SK-N-SH treated with all-trans-retinoic acid at 6 μM for 48 hours (cell line): ENCODE measurements around the gene DEAF1.

Experiments used
- ATAC-seq: fragments of 200-7000 bp; cut with Tn5 transposase; 3 replicates; pipeline ENCODE4 v1.9.1; 2020; ENCODE audit warnings: mild to moderate bottlenecking, moderate library complexity
- ARNTL ChIP-seq: fragments of 450-650 bp; formaldehyde crosslinking; IDR thresholded peaks from 2 replicates; pipeline ENCODE4 v1.5.0; 2020; ENCODE audit warnings: low read depth, mild to moderate bottlenecking, moderate library complexity, borderline replicate concordance
- BACH2 ChIP-seq: fragments of 250-450 bp; sonication (Bioruptor Pico); IDR thresholded peaks from 2 replicates; pipeline ENCODE4 v1.9.0; 2021; ENCODE audit warnings: mild to moderate bottlenecking, borderline replicate concordance
- CSDC2 ChIP-seq: fragments of 250-450 bp; sonication (Bioruptor Pico); IDR thresholded peaks from 2 replicates; pipeline ENCODE4 v1.5.0; 2020; ENCODE audit warnings: mild to moderate bottlenecking, moderate library complexity
- ESRRG ChIP-seq: fragments of 250-450 bp; sonication (Bioruptor Pico); IDR thresholded peaks from 2 replicates; pipeline ENCODE4 v1.6.1; 2021; ENCODE audit warnings: mild to moderate bottlenecking
- GLIS3 ChIP-seq: fragments of 250-450 bp; sonication (Bioruptor Pico); IDR thresholded peaks from 2 replicates; pipeline ENCODE4 v1.5.0; 2020; ENCODE audit warnings: mild to moderate bottlenecking, moderate library complexity
- ISL1 ChIP-seq: fragments of 250-450 bp; sonication (Bioruptor Pico); IDR thresholded peaks from 2 replicates; pipeline ENCODE4 v2.1.2; 2022; ENCODE audit warnings: mild to moderate bottlenecking, moderate library complexity
- OSR1 ChIP-seq: fragments of 250-450 bp; sonication (Bioruptor Pico); IDR thresholded peaks from 2 replicates; pipeline ENCODE4 v1.8.0; 2022; ENCODE audit warnings: moderate library complexity, mild to moderate bottlenecking, inconsistent platforms
- PPARA ChIP-seq: fragments of 250-450 bp; sonication (Bioruptor Pico); IDR thresholded peaks from 2 replicates; pipeline ENCODE4 v1.5.0; 2020; ENCODE audit warnings: mild to moderate bottlenecking, borderline replicate concordance
- RARB ChIP-seq: fragments of 250-450 bp; sonication (Bioruptor Pico); IDR thresholded peaks from 2 replicates; pipeline ENCODE4 v1.8.0; 2021; ENCODE audit warnings: mild to moderate bottlenecking, moderate library complexity
- SNAI2 ChIP-seq: fragments of 250-450 bp; sonication (Bioruptor Pico); IDR thresholded peaks from 2 replicates; pipeline ENCODE4 v1.5.0; 2020; ENCODE audit warnings: mild to moderate bottlenecking, moderate library complexity
- TCF4 ChIP-seq: fragments of 250-450 bp; sonication (Bioruptor Pico); IDR thresholded peaks from 2 replicates; pipeline ENCODE4 v1.8.0; 2021; ENCODE audit warnings: mild to moderate bottlenecking, moderate library complexity, borderline replicate concordance
- TOX ChIP-seq: fragments of 250-450 bp; sonication (Bioruptor Pico); IDR thresholded peaks from 2 replicates; pipeline ENCODE4 v1.8.0; 2021; ENCODE audit warnings: mild to moderate bottlenecking, moderate library complexity, borderline replicate concordance
- ZC3H10 ChIP-seq: fragments of 250-450 bp; sonication (Bioruptor Pico); IDR thresholded peaks from 2 replicates; pipeline ENCODE4 v1.5.1; 2021; ENCODE audit warnings: mild to moderate bottlenecking, moderate library complexity
- ZFP3 ChIP-seq: fragments of 250-450 bp; sonication (Bioruptor Pico); IDR thresholded peaks from 2 replicates; pipeline ENCODE4 v1.5.0; 2020; ENCODE audit warnings: mild to moderate bottlenecking, moderate library complexity
- ZFP30 ChIP-seq: fragments of 450-650 bp; formaldehyde crosslinking; IDR thresholded peaks from 2 replicates; pipeline ENCODE4 v1.5.0; 2022; ENCODE audit warnings: mild to moderate bottlenecking, moderate library complexity
- ZNF565 ChIP-seq: fragments of 450-650 bp; formaldehyde crosslinking; conservative IDR thresholded peaks from 2 replicates; pipeline ENCODE4 v1.5.0; 2020; ENCODE audit warnings: low read depth, mild to moderate bottlenecking, moderate library complexity
- ZNF70 ChIP-seq: fragments of 450-650 bp; formaldehyde crosslinking; IDR thresholded peaks from 2 replicates; pipeline ENCODE4 v1.5.0; 2020; ENCODE audit warnings: mild to moderate bottlenecking, moderate library complexity
- ZNF8 ChIP-seq: fragments of 450-650 bp; formaldehyde crosslinking; IDR thresholded peaks from 2 replicates; pipeline ENCODE4 v1.5.0; 2020; ENCODE audit warnings: mild to moderate bottlenecking, moderate library complexity
- TF ChIP-seq, protein P1 (sequence below): fragments of 250-450 bp; sonication (Bioruptor Pico); IDR thresholded peaks from 2 replicates; pipeline ENCODE4 v1.8.0; 2021; ENCODE audit warnings: low read depth, mild to moderate bottlenecking, moderate library complexity, borderline replicate concordance
- TF ChIP-seq, protein P2 (sequence below): fragments of 250-450 bp; sonication (Bioruptor Pico); IDR thresholded peaks from 2 replicates; pipeline ENCODE4 v1.5.1; 2020; ENCODE audit warnings: low read depth, mild to moderate bottlenecking, moderate library complexity
- TF ChIP-seq, protein P3 (sequence below): fragments of 250-450 bp; sonication (Bioruptor Pico); IDR thresholded peaks from 2 replicates; pipeline ENCODE4 v1.8.0; 2020; ENCODE audit warnings: mild to moderate bottlenecking, moderate library complexity, borderline replicate concordance
- TF ChIP-seq, protein P4 (sequence below): fragments of 250-450 bp; sonication (Bioruptor Pico); IDR thresholded peaks from 2 replicates; pipeline ENCODE4 v1.5.1; 2021; ENCODE audit warnings: mild to moderate bottlenecking, moderate library complexity

Gene DEAF1

DNA sequence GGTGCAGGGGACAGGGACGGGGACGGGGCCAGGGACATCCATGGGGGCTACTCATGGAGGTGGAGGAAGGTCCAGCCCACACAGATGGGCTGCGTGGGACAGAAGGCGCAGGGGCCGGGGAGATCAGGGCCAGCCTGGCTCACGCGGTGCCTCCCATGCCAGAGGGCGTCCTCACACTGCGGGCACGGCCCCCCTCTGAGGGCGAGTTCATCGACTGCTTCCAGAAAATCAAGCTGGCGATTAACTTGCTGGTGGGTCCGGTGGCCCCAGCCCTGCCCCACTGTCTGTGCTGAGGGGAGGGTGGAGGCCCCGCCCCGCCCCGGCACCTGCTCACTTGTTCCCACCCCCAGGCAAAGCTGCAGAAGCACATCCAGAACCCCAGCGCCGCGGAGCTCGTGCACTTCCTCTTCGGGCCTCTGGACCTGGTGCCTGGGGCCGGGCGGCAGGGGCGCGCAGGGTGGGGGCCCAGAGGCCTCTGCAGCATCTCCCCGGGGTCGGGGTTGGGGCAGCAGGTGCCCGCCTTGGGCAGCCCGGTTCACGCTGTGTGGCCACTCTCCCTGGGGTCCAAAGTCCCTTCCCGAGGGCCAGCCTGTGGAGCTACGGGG is 26.8 kb upstream of the DEAF1 start:
- TF ChIP-seq ZFP3 (CRISPR knock-in tag) (no peak), ARNTL (no peak), RARB (no peak), PPARA (CRISPR knock-in tag) (no peak), ZC3H10 (CRISPR knock-in tag) (no peak), ESRRG (no peak), GLIS3 (CRISPR knock-in tag) (no peak), TOX (CRISPR knock-in tag) (no peak), SNAI2 (CRISPR knock-in tag) (no peak), ZFP30 (CRISPR knock-in tag) (no peak), OSR1 (no peak), ZNF565 (CRISPR knock-in tag) (no peak), CSDC2 (CRISPR knock-in tag) (no peak), BACH2 (no peak), ISL1 (CRISPR knock-in tag) (no peak), ZNF70 (CRISPR knock-in tag) (no peak)
- TF ChIP-seq, protein P1, sequence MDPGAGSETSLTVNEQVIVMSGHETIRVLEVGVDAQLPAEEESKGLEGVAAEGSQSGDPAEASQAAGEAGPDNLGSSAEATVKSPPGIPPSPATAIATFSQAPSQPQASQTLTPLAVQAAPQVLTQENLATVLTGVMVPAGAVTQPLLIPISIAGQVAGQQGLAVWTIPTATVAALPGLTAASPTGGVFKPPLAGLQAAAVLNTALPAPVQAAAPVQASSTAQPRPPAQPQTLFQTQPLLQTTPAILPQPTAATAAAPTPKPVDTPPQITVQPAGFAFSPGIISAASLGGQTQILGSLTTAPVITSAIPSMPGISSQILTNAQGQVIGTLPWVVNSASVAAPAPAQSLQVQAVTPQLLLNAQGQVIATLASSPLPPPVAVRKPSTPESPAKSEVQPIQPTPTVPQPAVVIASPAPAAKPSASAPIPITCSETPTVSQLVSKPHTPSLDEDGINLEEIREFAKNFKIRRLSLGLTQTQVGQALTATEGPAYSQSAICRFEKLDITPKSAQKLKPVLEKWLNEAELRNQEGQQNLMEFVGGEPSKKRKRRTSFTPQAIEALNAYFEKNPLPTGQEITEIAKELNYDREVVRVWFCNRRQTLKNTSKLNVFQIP (CRISPR knock-in tag): no peak
- TF ChIP-seq, protein P2, sequence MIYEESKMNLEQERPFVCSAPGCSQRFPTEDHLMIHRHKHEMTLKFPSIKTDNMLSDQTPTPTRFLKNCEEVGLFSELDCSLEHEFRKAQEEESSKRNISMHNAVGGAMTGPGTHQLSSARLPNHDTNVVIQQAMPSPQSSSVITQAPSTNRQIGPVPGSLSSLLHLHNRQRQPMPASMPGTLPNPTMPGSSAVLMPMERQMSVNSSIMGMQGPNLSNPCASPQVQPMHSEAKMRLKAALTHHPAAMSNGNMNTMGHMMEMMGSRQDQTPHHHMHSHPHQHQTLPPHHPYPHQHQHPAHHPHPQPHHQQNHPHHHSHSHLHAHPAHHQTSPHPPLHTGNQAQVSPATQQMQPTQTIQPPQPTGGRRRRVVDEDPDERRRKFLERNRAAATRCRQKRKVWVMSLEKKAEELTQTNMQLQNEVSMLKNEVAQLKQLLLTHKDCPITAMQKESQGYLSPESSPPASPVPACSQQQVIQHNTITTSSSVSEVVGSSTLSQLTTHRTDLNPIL: no peak
- TF ChIP-seq, protein P3, sequence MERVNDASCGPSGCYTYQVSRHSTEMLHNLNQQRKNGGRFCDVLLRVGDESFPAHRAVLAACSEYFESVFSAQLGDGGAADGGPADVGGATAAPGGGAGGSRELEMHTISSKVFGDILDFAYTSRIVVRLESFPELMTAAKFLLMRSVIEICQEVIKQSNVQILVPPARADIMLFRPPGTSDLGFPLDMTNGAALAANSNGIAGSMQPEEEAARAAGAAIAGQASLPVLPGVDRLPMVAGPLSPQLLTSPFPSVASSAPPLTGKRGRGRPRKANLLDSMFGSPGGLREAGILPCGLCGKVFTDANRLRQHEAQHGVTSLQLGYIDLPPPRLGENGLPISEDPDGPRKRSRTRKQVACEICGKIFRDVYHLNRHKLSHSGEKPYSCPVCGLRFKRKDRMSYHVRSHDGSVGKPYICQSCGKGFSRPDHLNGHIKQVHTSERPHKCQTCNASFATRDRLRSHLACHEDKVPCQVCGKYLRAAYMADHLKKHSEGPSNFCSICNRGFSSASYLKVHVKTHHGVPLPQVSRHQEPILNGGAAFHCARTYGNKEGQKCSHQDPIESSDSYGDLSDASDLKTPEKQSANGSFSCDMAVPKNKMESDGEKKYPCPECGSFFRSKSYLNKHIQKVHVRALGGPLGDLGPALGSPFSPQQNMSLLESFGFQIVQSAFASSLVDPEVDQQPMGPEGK (CRISPR knock-in tag): no peak
- TF ChIP-seq, protein P4, sequence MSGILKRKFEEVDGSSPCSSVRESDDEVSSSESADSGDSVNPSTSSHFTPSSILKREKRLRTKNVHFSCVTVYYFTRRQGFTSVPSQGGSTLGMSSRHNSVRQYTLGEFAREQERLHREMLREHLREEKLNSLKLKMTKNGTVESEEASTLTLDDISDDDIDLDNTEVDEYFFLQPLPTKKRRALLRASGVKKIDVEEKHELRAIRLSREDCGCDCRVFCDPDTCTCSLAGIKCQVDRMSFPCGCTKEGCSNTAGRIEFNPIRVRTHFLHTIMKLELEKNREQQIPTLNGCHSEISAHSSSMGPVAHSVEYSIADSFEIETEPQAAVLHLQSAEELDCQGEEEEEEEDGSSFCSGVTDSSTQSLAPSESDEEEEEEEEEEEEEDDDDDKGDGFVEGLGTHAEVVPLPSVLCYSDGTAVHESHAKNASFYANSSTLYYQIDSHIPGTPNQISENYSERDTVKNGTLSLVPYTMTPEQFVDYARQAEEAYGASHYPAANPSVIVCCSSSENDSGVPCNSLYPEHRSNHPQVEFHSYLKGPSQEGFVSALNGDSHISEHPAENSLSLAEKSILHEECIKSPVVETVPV (CRISPR knock-in tag): no peak
- ATAC-seq: peak; percentile 18; the same call in 1 of the 3 replicates

DNA sequence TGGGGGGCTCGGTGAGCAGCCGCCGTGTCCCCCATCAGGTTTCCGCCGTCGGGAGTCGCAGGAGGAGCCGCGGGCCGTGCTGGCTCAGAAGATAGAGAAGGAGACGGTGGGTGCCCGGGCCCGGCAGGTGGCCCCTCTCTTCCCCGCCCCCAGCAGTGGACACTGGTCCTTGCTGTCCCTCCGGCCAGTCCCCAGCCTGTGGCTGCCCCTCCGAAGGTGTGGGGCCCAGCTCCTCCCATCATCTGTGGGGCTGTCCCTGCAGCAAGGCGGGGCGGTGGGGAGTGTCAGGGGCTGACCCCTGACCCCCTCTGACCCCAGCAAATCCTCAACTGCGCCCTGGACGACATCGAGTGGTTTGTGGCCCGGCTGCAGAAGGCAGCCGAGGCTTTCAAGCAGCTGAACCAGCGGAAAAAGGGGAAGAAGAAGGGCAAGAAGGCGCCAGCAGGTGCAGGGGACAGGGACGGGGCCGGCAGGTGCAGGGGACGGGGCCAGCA is 26.3 kb upstream of the DEAF1 start:
- no peak for TF ChIP-seq GLIS3 (CRISPR knock-in tag)
- ATAC-seq: no peak

DNA sequence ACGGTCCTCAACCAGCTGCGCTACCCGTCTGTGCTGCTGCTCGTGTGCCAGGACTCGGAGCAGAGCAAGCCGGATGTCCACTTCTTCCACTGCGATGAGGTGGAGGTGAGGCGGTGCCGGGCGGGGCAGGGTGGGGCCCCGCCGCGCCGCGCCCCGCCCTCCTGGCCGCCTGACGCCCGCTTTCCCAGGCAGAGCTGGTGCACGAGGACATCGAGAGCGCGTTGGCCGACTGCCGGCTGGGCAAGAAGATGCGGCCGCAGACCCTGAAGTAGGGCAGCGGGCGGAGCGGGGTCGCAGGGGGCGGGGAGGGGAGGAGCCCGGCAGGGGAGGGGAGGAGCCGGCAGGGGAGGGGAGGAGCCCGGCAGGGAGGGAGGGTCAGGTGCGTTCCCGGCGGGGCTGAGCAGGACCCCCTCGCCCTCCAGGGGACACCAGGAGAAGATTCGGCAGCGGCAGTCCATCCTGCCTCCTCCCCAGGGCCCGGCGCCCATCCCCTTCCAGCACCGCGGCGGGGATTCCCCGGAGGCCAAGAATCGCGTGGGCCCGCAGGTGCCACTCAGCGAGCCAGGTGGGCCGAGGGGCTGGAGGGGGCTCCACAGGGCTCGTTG is 25.7 kb upstream of the DEAF1 start:
- ATAC-seq: peak; percentile 25
- TF ChIP-seq ZFP3 (CRISPR knock-in tag): no peak
- TF ChIP-seq, protein P3 (CRISPR knock-in tag): no peak
- TF ChIP-seq BACH2: no peak
- TF ChIP-seq PPARA (CRISPR knock-in tag): no peak
- TF ChIP-seq CSDC2 (CRISPR knock-in tag): no peak
- no peak for TF ChIP-seq ZNF70 (CRISPR knock-in tag)
- no peak for TF ChIP-seq SNAI2 (CRISPR knock-in tag)
- no peak for TF ChIP-seq OSR1
- TF ChIP-seq GLIS3 (CRISPR knock-in tag): no peak
- TF ChIP-seq, protein P2: no peak
- TF ChIP-seq TCF4 (CRISPR knock-in tag): no peak
- no peak for TF ChIP-seq ZNF8 (CRISPR knock-in tag)
- no peak for TF ChIP-seq ISL1 (CRISPR knock-in tag)
- TF ChIP-seq ESRRG: no peak
- TF ChIP-seq ZFP30 (CRISPR knock-in tag): no peak
- TF ChIP-seq, protein P4 (CRISPR knock-in tag): no peak
- no peak for TF ChIP-seq TOX (CRISPR knock-in tag)
- TF ChIP-seq, all 23 proteins: peak for 0
